ENCODE results near the gene CDH2.

DNA sequence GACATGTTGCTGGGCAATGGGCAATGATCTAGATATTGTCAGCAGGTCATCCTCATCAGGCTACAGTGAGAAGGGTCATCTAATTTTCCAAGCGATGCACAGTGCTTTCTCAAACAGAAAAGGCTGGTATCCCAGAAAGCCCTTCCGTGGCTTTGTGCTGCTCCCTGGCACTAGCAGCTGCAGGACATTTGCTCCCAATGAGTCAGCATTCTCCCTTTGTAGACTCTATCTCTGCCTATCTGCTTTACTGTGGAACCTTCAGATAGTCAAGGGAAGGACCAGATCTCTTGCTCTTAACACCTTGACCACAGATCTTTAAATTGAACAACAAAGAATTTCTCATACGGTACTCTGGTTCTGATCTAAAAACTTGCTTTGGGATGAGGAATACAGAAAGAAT, 101.4 kb downstream of the CDH2 start:
- TF ChIP-seq, protein P1, sequence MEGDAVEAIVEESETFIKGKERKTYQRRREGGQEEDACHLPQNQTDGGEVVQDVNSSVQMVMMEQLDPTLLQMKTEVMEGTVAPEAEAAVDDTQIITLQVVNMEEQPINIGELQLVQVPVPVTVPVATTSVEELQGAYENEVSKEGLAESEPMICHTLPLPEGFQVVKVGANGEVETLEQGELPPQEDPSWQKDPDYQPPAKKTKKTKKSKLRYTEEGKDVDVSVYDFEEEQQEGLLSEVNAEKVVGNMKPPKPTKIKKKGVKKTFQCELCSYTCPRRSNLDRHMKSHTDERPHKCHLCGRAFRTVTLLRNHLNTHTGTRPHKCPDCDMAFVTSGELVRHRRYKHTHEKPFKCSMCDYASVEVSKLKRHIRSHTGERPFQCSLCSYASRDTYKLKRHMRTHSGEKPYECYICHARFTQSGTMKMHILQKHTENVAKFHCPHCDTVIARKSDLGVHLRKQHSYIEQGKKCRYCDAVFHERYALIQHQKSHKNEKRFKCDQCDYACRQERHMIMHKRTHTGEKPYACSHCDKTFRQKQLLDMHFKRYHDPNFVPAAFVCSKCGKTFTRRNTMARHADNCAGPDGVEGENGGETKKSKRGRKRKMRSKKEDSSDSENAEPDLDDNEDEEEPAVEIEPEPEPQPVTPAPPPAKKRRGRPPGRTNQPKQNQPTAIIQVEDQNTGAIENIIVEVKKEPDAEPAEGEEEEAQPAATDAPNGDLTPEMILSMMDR (IDR thresholded peaks at IDR 0.05; ENCODE audit: insufficient read depth, low read depth, low read length), result no peak
- TF ChIP-seq EZH2 (IDR thresholded peaks at IDR 0.05; ENCODE audit: insufficient read depth, low read length), result no peak
